OCI-LY1 (cell line): ENCODE data around the gene TMBIM4.

Experiments used
- EZH2 ChIP-seq: fragments of 200-600 bp; sonication (generic), shearing (Covaris generic); IDR thresholded peaks from 2 replicates; pipeline ENCODE4 v1.8.0; 2017; ENCODE audit warnings: borderline replicate concordance, mixed run types, mild to moderate bottlenecking, antibody characterized with exemption, low read length, moderate library complexity, mixed read lengths
- TF ChIP-seq, protein P1 (sequence below): fragments of 200-600 bp; sonication (generic), shearing (Covaris generic); IDR thresholded peaks from 2 replicates; pipeline ENCODE4 v1.5.1; 2017; ENCODE audit warnings: mild to moderate bottlenecking, antibody characterized with exemption, low read length, moderate library complexity, mixed read lengths

- TF ChIP-seq, protein P1, sequence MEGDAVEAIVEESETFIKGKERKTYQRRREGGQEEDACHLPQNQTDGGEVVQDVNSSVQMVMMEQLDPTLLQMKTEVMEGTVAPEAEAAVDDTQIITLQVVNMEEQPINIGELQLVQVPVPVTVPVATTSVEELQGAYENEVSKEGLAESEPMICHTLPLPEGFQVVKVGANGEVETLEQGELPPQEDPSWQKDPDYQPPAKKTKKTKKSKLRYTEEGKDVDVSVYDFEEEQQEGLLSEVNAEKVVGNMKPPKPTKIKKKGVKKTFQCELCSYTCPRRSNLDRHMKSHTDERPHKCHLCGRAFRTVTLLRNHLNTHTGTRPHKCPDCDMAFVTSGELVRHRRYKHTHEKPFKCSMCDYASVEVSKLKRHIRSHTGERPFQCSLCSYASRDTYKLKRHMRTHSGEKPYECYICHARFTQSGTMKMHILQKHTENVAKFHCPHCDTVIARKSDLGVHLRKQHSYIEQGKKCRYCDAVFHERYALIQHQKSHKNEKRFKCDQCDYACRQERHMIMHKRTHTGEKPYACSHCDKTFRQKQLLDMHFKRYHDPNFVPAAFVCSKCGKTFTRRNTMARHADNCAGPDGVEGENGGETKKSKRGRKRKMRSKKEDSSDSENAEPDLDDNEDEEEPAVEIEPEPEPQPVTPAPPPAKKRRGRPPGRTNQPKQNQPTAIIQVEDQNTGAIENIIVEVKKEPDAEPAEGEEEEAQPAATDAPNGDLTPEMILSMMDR, result no peak
- no peak for TF ChIP-seq EZH2
Observed at GRCh38 chr12:66160704-66161103, 9.1 kb downstream of the TMBIM4 start.
